Subcutaneous abdominal adipose tissue (tissue), 5 donors: ENCODE results near the gene PKD1.

Experiments
- H3K27ac ChIP-seq: one replicate; pipeline ENCODE4 v1.7.0; 2013; ENCODE audit warnings: low read depth, mild to moderate bottlenecking, inconsistent platforms, low read length, moderate library complexity
- H3K27me3 ChIP-seq, 5 donors: one replicate each; pipeline ENCODE4 v1.7.0; 2013; ENCODE audit warnings: low read length in 5 of 5, inconsistent platforms in 1 of 5; ENCODE audit not compliant: control insufficient read depth in 5 of 5, insufficient read depth in 4 of 5
- H3K36me3 ChIP-seq, 5 donors: one replicate each; pipeline ENCODE4 v1.7.0; 2013; ENCODE audit warnings: low read length in 5 of 5; ENCODE audit not compliant: control insufficient read depth in 5 of 5, insufficient read depth in 5 of 5
- H3K4me1 ChIP-seq, 5 donors: one replicate each; pipeline ENCODE4 v1.7.0; 2013; ENCODE audit warnings: low read length in 5 of 5, mild to moderate bottlenecking in 3 of 5, moderate library complexity in 1 of 5; ENCODE audit not compliant: control insufficient read depth in 5 of 5, insufficient read depth in 5 of 5
- H3K4me3 ChIP-seq, 5 donors: one replicate each; pipeline ENCODE4 v1.7.0; 2013; ENCODE audit warnings: low read length in 5 of 5, low read depth in 1 of 5
- H3K9ac ChIP-seq, 5 donors: one replicate each; pipeline ENCODE4 v1.7.0; 2013; ENCODE audit warnings: low read length in 5 of 5, mild to moderate bottlenecking in 4 of 5, moderate library complexity in 3 of 5
- H3K9me3 ChIP-seq, 5 donors: one replicate each; pipeline ENCODE4 v1.7.0; 2013; ENCODE audit warnings: low read length in 5 of 5; ENCODE audit not compliant: control insufficient read depth in 5 of 5
- donor health status: healthy.
- donor health status: healthy.
- donor health status: healthy.
- donor health status: healthy.
- donor health status: healthy.

The PKD1 gene

DNA sequence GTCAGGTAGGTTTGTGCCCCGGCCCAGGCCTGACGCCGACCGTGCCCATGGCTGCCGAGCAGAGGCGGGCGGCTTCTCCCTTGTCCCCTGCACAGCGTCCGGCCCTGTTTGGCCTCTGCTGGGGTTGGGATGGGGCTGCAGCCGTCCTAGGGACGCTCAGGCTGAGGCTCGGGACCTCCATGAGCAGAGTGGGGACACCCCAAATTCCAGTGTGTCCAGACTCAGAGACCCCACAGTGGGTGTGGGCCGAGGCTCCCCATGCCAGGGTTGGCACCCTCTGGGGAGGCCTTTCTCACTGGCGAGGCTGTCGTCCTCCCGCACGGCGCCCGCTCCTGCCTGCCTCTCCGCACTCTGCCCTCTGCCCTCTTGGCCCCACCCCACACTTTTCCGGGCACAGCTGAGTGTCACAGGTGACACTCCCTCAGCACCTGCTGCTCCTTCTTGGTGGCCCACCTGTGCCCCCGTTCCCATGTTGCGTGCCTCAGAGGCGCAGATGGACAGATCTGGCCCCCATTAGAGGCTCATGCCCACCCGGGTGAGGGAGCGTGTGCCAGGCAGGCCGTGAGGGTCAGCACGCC is 36.0 kb upstream of the PKD1 start:
- H3K27ac ChIP-seq, result no peak overlapping the region

DNA sequence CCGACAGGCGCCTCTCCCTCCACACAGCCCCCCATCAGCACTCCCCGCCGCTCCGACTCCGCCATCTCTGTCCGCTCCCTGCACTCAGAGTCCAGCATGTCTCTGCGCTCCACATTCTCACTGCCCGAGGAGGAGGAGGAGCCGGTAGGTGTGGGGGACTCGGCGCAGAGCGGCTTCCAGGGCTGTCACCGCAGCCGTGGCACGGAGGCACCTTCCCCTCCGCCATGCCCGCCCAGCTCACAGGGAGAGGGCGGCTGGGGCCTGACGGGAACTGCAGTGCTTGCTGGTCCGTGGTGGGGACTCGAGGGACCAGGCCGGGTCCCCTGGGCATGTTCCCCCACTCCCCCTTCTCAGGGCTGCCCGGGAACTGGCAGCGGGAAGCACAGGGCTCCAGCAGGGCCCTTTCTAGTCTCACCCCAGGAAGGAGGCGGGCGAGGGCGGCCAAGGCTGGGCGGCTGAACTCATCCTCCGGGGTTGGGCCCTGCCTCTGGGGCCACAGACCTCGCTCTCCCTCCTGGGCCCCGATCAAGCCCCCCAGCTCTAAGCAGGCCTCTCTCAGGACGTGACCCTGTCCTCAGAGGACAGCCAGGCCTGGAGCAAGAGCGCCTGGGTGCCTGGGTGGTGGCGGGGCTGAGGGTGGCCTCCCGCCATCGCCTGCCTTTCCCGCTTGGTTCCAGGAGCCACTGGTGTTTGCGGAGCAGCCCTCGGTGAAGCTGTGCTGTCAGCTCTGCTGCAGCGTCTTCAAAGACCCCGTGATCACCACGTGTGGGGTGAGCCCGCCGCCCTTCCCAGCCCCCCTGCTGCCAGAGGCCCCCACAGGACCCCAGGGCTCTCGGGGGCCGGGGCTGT is 35.1 kb upstream of the PKD1 start:
- Histone ChIP-seq H3K4me1 (peaks cover 0 to 20% (median 10%) of the 10 kb centered on the region in 5 donors), H3K9me3 (no peaks in the 10 kb centered on the region), H3K36me3 (peaks cover 0 to 85% (median 66%) of the 10 kb centered on the region in 5 donors), H3K4me3 (peak overlapping the region in 3 of 5 donors; percentile 51 to 66 (median 59)), H3K27ac (peak overlapping the region; percentile 78), H3K27me3 (no peaks in the 10 kb centered on the region), H3K9ac (peak overlapping the region in 2 of 5 donors; percentile 20 to 72)

More for the DNA sequence above, 36.0 kb upstream of the PKD1 start:
- Histone ChIP-seq H3K4me1 (peaks cover 0 to 20% (median 10%) of the 10 kb centered on the region in 5 donors), H3K36me3 (peaks cover 0 to 85% (median 66%) of the 10 kb centered on the region in 5 donors), H3K4me3 (no peak overlapping the region), H3K9ac (no peak overlapping the region), H3K27me3 (no peaks in the 10 kb centered on the region), H3K9me3 (no peaks in the 10 kb centered on the region)

DNA sequence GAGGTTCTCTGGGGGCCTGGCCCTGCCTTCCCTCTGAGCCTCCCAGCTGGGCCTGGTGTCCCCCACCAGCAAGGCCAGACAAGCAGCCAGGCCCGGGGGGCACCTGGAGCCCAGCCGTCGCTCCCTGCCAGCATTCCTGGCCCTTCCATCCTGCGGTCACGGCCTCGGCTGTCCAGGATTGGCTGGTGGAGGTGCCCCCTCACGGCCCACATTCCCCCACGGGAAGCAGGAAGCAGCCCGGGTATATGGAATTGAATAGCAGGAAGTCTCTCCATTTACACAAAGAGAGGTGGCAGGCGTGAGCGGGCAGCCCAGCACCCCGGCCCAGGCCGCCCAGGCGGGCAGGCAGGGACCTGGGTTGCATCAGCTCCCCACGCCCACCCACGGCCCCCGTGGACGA is 34.4 kb upstream of the PKD1 start:
- Histone ChIP-seq H3K27me3 (no peaks in the 10 kb centered on the region), H3K4me3 (peak overlapping the region in 3 of 5 donors; percentile 51 to 66 (median 59)), H3K4me1 (peaks cover 0 to 20% (median 10%) of the 10 kb centered on the region in 5 donors), H3K9ac (peak overlapping the region in 3 of 5 donors; percentile 8 to 72 (median 20)), H3K9me3 (no peaks in the 10 kb centered on the region), H3K36me3 (peaks cover 0 to 83% (median 63%) of the 10 kb centered on the region in 5 donors), H3K27ac (peak overlapping the region; percentile 78)

DNA sequence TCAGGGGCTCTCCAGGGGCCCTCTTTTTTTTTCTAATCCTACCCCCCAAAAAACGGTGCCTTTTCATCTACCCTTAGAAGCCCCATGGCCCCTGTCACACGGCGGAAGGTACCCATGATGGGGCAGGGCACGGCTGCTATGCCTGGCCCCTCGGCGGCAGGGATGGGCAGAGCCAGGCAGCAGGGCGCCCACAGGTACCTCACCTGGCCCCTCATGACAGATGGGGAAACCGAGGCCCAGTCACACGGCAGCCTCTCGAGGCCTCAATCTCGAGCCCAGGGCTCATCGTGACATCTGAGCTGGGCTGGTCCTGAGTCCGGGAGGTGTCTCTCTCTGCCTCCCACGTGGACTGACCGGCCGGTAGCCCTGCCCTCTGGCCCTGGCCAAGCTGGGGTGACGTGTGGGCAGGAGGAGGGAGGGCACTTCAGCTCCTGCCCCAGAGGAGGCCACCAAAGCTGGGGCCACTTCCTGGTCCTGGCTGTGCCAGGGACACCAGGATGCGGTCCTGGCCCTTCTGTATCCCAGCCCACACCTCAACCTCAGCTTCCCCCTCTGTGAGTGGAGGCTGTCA is 31.5 kb upstream of the PKD1 start:
- Histone ChIP-seq H3K27me3 (no peaks in the 10 kb centered on the region), H3K4me3 (no peak overlapping the region), H3K27ac (no peak overlapping the region), H3K9me3 (no peaks in the 10 kb centered on the region), H3K9ac (no peak overlapping the region), H3K4me1 (peaks cover 0 to 20% (median 10%) of the 10 kb centered on the region in 5 donors), H3K36me3 (peaks cover 0 to 56% (median 42%) of the 10 kb centered on the region in 5 donors)

DNA sequence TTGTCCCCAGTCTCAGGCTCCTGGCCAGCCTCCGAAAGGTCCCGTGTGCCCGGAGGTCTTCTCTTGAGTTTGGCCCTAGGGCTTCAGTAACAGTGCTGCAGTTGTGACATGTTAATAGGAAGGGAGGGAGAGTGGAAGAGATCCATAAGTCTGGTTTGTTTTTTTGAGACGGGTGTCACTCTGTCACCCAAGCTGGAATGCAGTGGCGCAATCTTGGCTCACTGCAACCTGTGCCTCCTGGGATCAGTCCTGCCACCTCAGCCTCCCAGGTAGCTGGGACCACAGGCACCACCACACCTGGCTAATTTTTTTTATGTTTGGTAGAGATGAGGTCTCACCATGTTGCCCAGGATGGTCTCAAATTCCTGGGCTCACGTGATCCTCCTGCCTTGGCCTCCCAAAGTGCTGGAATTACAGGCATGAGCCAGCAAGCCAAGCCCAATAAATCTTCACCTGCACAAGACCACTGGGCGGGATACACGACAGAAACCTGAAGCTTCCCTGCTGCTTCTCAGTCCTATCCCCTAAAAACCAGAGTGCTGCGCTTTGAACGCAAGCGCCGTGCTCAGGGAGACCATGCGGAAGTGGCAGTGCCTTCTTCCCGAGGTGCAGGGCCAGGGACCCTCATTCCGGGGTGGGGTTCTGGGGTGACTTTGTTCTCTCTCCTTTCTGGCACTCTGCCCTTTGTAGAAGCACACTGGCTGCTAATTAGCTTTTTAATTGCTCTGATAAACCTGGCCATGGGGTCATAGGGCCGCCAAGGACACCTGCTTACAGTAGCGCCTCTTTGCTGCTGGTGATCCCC is 30.8 kb upstream of the PKD1 start:
- Histone ChIP-seq H3K4me3 (no peak overlapping the region), H3K27ac (no peak overlapping the region), H3K27me3 (no peaks in the 10 kb centered on the region), H3K9ac (no peak overlapping the region), H3K36me3 (peaks cover 0 to 49% (median 35%) of the 10 kb centered on the region in 5 donors), H3K9me3 (no peaks in the 10 kb centered on the region), H3K4me1 (peaks cover 0 to 20% (median 16%) of the 10 kb centered on the region in 5 donors)

- Histone ChIP-seq H3K4me3 (no peak overlapping the region), H3K4me1 (peaks cover 0 to 20% (median 17%) of the 10 kb centered on the region in 5 donors), H3K27ac (no peak overlapping the region), H3K9me3 (no peaks in the 10 kb centered on the region), H3K9ac (no peak overlapping the region), H3K36me3 (peaks cover 0 to 43% (median 30%) of the 10 kb centered on the region in 5 donors), H3K27me3 (no peaks in the 10 kb centered on the region)
Measured at GRCh38 chr16:2165861-2166260, 30.2 kb upstream of the PKD1 start.

DNA sequence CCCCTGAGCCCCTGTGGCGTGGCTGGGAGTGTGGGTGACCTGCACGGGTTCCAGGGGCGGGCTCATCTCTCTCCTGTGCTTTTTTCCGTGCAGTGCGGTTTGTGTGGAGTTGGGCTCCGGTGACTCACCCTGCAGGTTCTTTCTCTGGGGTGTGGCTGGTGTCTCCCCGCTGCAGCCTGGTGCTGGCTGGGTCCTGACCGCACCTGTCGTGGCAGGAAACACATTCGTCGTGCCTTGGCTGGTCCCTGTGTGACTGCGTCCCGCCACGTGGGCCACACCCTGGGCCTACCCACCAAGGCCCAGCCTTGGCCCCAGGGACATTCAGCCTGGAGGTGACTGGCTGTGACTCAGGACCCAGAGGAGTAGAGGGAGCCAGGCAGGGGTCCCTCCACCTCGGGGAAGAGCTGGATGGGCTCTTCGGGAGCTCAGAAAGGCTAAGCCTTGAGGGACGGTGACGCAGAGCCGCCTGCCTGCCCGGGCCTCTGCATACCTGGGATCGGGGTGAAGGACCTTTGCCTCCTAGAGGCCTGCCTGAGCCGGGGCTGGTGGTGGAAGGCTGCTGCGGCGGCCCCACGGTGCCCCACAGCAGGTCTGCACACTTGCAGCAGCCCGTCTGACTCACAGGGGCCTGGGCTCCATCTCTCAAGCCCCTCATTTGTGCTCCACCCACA is 27.6 kb upstream of the PKD1 start:
- Histone ChIP-seq H3K4me3 (no peak overlapping the region), H3K27me3 (no peaks in the 10 kb centered on the region), H3K9me3 (no peaks in the 10 kb centered on the region), H3K9ac (no peak overlapping the region), H3K36me3 (peaks cover 0 to 30% (median 25%) of the 10 kb centered on the region in 5 donors), H3K4me1 (peaks cover 0 to 34% (median 29%) of the 10 kb centered on the region in 5 donors), H3K27ac (no peak overlapping the region)

DNA sequence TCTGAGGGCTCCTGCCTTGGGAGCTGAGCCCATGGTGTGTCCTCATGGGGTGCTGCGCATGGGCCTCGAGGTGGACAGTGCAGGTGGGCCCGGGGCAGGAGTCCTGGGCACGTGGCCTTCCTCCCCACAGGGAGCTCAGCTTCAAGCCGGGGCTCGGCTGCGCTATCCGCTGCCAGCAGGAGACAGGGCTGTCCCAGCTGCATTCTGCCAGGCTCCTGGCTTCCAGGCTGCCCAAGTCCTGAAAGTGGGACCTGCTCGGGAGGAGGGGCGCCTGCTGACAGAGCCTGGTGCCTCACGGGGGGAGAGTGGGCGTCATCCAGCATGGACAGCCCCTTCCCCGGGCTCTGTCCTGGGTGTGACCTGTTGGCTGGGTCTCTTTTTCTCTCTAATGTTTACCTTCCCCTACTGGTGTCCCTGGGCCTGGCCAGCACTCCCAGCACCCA is 27.0 kb upstream of the PKD1 start:
- Histone ChIP-seq H3K4me1 (peaks cover 0 to 41% (median 36%) of the 10 kb centered on the region in 5 donors), H3K36me3 (peaks cover 0 to 23% (median 19%) of the 10 kb centered on the region in 5 donors), H3K27ac (no peak overlapping the region), H3K9ac (no peak overlapping the region), H3K27me3 (no peaks in the 10 kb centered on the region), H3K4me3 (no peak overlapping the region), H3K9me3 (no peaks in the 10 kb centered on the region)

DNA sequence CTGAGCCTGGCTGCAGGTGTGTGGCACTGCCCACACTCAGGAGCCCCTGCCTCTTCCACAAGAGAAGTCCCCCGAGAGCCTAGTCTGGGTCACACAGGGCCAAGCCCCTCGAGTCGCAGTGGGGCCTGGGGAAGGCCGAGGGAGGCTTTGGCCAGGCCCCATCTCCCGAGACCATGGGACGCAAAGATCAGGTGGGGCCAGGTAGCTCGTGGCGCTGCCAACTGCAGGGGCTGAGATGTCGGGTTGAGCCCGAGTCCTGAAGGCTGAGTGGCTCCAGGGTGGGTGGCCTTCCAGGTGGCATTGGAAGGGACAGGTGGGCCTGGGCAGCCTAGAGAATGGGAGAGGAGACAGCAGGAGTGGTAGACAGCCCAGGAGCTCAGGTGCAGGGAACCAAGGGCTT is 26.2 kb upstream of the PKD1 start:
- H3K9ac ChIP-seq, result no peak overlapping the region
- H3K9me3 ChIP-seq, result no peaks in the 10 kb centered on the region
- H3K4me1 ChIP-seq, result peaks cover 3 to 49% (median 43%) of the 10 kb centered on the region in 5 donors
- peaks cover 0 to 16% (median 12%) of the 10 kb centered on the region in 5 donors for H3K36me3 ChIP-seq
- no peaks in the 10 kb centered on the region for H3K27me3 ChIP-seq
- no peak overlapping the region for H3K27ac ChIP-seq
- H3K4me3 ChIP-seq, result no peak overlapping the region
